Measurements from ENCODE around the gene C5AR1.
A peak's percentile ranks its signal among the peaks of the same experiment; 100 is the strongest.
"Not testable (repeated sequence)": the region's sequence is repeated elsewhere in the genome, so short reads cannot be mapped to it uniquely, and the experiment has no call there.

Gene C5AR1

DNA sequence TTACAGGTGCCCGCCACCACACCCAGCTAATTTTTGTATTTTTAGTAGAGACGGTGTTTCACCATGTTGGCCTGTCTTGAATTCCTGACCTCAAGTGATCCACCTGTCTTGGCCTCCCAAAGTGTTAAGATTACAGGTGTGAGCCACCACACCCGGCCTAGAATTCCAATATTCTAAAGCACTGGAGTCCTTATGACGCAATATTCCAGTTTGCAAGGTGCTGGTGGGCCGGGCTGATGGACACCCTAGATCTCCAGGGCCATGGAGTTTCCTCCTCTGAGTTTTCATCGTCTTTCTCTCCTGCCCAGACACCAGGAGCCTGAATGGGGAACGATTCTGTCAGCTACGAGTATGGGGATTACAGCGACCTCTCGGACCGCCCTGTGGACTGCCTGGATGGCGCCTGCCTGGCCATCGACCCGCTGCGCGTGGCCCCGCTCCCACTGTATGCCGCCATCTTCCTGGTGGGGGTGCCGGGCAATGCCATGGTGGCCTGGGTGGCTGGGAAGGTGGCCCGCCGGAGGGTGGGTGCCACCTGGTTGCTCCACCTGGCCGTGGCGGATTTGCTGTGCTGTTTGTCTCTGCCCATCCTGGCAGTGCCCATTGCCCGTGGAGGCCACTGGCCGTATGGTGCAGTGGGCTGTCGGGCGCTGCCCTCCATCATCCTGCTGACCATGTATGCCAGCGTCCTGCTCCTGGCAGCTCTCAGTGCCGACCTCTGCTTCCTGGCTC lies 31.0 kb downstream of the C5AR1 start:
- no peak overlapping the region for H3K4me3 ChIP-seq (ENCODE audit: low read length)

DNA sequence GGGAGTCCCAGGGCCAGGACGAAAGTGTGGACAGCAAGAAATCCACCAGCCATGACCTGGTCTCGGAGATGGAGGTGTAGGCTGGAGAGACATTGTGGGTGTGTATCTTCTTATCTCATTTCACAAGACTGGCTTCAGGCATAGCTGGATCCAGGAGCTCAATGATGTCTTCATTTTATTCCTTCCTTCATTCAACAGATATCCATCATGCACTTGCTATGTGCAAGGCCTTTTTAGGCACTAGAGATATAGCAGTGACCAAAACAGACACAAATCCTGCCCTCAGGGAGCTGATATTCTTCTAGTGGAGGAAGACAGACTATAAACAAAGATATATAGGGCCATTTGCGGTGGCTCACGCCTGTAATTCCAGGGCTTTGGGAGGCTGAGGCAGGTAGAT lies 32.1 kb downstream of the C5AR1 start:
- H3K27me3 ChIP-seq (ENCODE audit: control insufficient read depth, low read length), result no peaks in the 10 kb centered on the region
- TF ChIP-seq, protein P1, sequence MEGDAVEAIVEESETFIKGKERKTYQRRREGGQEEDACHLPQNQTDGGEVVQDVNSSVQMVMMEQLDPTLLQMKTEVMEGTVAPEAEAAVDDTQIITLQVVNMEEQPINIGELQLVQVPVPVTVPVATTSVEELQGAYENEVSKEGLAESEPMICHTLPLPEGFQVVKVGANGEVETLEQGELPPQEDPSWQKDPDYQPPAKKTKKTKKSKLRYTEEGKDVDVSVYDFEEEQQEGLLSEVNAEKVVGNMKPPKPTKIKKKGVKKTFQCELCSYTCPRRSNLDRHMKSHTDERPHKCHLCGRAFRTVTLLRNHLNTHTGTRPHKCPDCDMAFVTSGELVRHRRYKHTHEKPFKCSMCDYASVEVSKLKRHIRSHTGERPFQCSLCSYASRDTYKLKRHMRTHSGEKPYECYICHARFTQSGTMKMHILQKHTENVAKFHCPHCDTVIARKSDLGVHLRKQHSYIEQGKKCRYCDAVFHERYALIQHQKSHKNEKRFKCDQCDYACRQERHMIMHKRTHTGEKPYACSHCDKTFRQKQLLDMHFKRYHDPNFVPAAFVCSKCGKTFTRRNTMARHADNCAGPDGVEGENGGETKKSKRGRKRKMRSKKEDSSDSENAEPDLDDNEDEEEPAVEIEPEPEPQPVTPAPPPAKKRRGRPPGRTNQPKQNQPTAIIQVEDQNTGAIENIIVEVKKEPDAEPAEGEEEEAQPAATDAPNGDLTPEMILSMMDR (IDR thresholded peaks at IDR 0.05; ENCODE audit: low read depth, low read length, poor library complexity, severe bottlenecking), result no peak
- no peak for TF ChIP-seq EZH2phosphoT487 (IDR thresholded peaks at IDR 0.05; ENCODE audit: borderline replicate concordance, low read length)
- 0 out of 2 replicates have a peak, but pooled peaks cover 3% of the 10 kb centered on the region for H3F3A ChIP-seq (ENCODE audit: control insufficient read depth, insufficient read depth)
- H3K4me3 ChIP-seq (ENCODE audit: low read length), result no peak overlapping the region
- no peaks in the 10 kb centered on the region for H3K9me3 ChIP-seq (ENCODE audit: control insufficient read depth, insufficient read depth, low read length)
- H3K4me1 ChIP-seq (ENCODE audit: control insufficient read depth, low read length), result peaks cover 15% of the 10 kb centered on the region
- H4K20me1 ChIP-seq (ENCODE audit: control insufficient read depth, insufficient read depth, low read depth, low read length), result no peaks in the 10 kb centered on the region
- no peak overlapping the region for H3K4me2 ChIP-seq (ENCODE audit: low read length)
- no peak overlapping the region for H3K27ac ChIP-seq (ENCODE audit: low read depth, low read length)
- H3K36me3 ChIP-seq (ENCODE audit: control insufficient read depth, low read length), result no peaks in the 10 kb centered on the region
- no peaks in the 10 kb centered on the region for H3K9me2 ChIP-seq (replicated peaks; ENCODE audit: control insufficient read depth, low read length)
- H3K79me2 ChIP-seq (ENCODE audit: control insufficient read depth, low read length), result no peaks in the 10 kb centered on the region

More for the DNA sequence above, 31.0 kb downstream of the C5AR1 start:
- Histone ChIP-seq H3K4me1 (ENCODE audit: control insufficient read depth, low read length) (peaks cover 12% of the 10 kb centered on the region), H3K36me3 (ENCODE audit: control insufficient read depth, low read length) (no peaks in the 10 kb centered on the region), H3K79me2 (ENCODE audit: control insufficient read depth, low read length) (no peaks in the 10 kb centered on the region), H4K20me1 (ENCODE audit: control insufficient read depth, insufficient read depth, low read depth, low read length) (no peaks in the 10 kb centered on the region), H3K27me3 (ENCODE audit: control insufficient read depth, low read length) (no peaks in the 10 kb centered on the region), H3F3A (ENCODE audit: control insufficient read depth, insufficient read depth) (0 out of 2 replicates have a peak, but pooled peaks cover 3% of the 10 kb centered on the region), H3K4me2 (ENCODE audit: low read length) (no peak overlapping the region), H3K9me2 (replicated peaks; ENCODE audit: control insufficient read depth, low read length) (no peaks in the 10 kb centered on the region), H3K27ac (ENCODE audit: low read depth, low read length) (no peak overlapping the region), H3K9me3 (ENCODE audit: control insufficient read depth, insufficient read depth, low read length) (no peaks in the 10 kb centered on the region)
- no peak for TF ChIP-seq EZH2phosphoT487 (IDR thresholded peaks at IDR 0.05; ENCODE audit: borderline replicate concordance, low read length)

DNA sequence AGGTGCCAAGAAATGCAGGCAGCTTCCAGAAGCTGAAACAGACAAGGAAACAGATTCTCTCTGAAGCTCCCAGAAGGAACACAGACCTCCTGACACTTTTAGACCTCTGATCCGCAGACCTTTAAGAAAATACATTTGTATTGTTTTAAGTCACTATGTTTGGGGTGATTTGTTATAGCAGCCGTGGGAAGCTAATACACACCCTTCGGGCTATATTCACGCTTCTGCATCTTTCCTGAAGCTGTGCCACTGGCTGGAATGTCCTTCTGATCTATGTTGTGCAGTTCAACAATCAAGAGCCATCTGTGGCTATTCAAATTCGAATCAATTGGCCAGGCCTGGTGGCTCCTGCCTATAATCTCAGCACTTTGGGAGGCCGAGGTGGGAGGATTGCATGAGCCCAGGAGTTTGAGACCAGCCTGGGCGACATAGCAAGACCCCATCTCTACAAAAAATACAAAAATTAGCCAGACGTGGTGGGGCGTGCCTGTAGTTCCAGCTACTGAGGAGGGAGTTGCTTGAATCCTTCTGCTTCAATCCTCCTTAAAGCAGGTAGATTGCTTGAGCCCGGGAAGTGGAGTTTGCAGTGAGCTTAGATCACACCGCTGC lies 33.6 kb downstream of the C5AR1 start:
- Histone ChIP-seq H3K4me2 (ENCODE audit: low read length) (no peak overlapping the region), H3K4me3 (ENCODE audit: low read length) (no peak overlapping the region), H3K36me3 (ENCODE audit: control insufficient read depth, low read length) (no peaks in the 10 kb centered on the region), H3K79me2 (ENCODE audit: control insufficient read depth, low read length) (no peaks in the 10 kb centered on the region), H4K20me1 (ENCODE audit: control insufficient read depth, insufficient read depth, low read depth, low read length) (no peaks in the 10 kb centered on the region), H3K9me3 (ENCODE audit: control insufficient read depth, insufficient read depth, low read length) (no peaks in the 10 kb centered on the region), H3K27me3 (ENCODE audit: control insufficient read depth, low read length) (no peaks in the 10 kb centered on the region), H3K4me1 (ENCODE audit: control insufficient read depth, low read length) (peaks cover 21% of the 10 kb centered on the region), H3F3A (ENCODE audit: control insufficient read depth, insufficient read depth) (0 out of 2 replicates have a peak, but pooled peaks cover 3% of the 10 kb centered on the region), H3K27ac (ENCODE audit: low read depth, low read length) (no peak overlapping the region), H3K9me2 (replicated peaks; ENCODE audit: control insufficient read depth, low read length) (no peaks in the 10 kb centered on the region)
- no peak for TF ChIP-seq EZH2phosphoT487 (IDR thresholded peaks at IDR 0.05; ENCODE audit: borderline replicate concordance, low read length)
- TF ChIP-seq, protein P1 (IDR thresholded peaks at IDR 0.05; ENCODE audit: low read depth, low read length, poor library complexity, severe bottlenecking), result no peak

DNA sequence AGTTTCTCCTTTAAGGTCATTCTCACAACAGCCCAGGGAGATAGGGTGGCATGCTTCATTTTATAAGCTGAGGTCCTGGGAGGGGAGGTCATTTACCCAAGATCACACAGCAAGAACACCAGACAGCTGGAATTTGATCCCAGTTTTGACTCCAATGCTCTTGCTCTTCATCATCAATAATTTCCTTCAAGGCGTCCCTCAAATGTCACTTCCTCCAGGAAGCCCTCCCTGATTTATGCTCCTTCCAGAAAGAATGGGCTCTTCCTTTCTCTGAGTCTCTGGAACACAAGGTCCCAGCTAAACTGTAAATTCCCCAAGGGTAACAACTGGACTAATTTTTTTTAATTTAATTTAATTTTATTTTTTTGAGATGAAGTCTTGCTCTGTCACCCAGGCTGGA lies 34.8 kb downstream of the C5AR1 start:
- Histone ChIP-seq H3K9me3 (ENCODE audit: control insufficient read depth, insufficient read depth, low read length) (no peaks in the 10 kb centered on the region), H3K79me2 (ENCODE audit: control insufficient read depth, low read length) (peaks cover 3% of the 10 kb centered on the region), H3K27ac (ENCODE audit: low read depth, low read length) (no peak overlapping the region), H3K36me3 (ENCODE audit: control insufficient read depth, low read length) (no peaks in the 10 kb centered on the region; the same call in 1 of the 2 replicates), H3K27me3 (ENCODE audit: control insufficient read depth, low read length) (no peaks in the 10 kb centered on the region), H3K4me1 (ENCODE audit: control insufficient read depth, low read length) (peaks cover 27% of the 10 kb centered on the region), H3F3A (ENCODE audit: control insufficient read depth, insufficient read depth) (0 out of 2 replicates have a peak, but pooled peaks cover 3% of the 10 kb centered on the region), H3K9me2 (replicated peaks; ENCODE audit: control insufficient read depth, low read length) (no peaks in the 10 kb centered on the region), H3K4me3 (ENCODE audit: low read length) (no peak overlapping the region), H3K4me2 (ENCODE audit: low read length) (no peak overlapping the region), H4K20me1 (ENCODE audit: control insufficient read depth, insufficient read depth, low read depth, low read length) (no peaks in the 10 kb centered on the region)
- TF ChIP-seq, protein P1 (IDR thresholded peaks at IDR 0.05; ENCODE audit: low read depth, low read length, poor library complexity, severe bottlenecking), result no peak
- no peak for TF ChIP-seq EZH2phosphoT487 (IDR thresholded peaks at IDR 0.05; ENCODE audit: borderline replicate concordance, low read length)

DNA sequence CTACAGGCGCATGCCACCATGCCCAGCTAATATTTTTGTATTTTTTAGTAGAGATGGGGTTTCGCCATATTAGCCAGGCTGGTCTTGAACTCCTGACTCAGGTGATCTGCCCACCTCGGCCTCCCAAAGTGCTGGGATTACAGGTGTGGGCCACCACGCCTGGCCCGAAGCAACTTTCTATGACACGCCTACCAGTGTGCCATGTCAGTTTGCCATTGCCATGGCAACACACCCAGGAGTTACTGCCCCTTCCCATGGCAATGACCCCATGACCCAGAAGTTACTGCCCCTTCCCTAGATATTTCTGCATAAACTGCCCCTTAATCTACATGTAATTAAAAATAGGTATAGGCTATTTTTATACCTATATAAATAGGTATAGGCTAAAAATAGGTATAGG lies 36.4 kb downstream of the C5AR1 start:
- H3K4me1 ChIP-seq (ENCODE audit: control insufficient read depth, low read length), result peaks cover 39% of the 10 kb centered on the region
- peak overlapping the region; percentile 33 for H3K4me2 ChIP-seq (ENCODE audit: low read length)
- not testable (repeated sequence) for H3K9me3 ChIP-seq (ENCODE audit: control insufficient read depth, insufficient read depth, low read length); H3K36me3 ChIP-seq (ENCODE audit: control insufficient read depth, low read length); H3K27me3 ChIP-seq (ENCODE audit: control insufficient read depth, low read length); H4K20me1 ChIP-seq (ENCODE audit: control insufficient read depth, insufficient read depth, low read depth, low read length); H3K9me2 ChIP-seq (replicated peaks; ENCODE audit: control insufficient read depth, low read length); H3F3A ChIP-seq (ENCODE audit: control insufficient read depth, insufficient read depth)
- peak overlapping the region; percentile 36; the same call in 1 of the 2 replicates for H3K27ac ChIP-seq (ENCODE audit: low read depth, low read length)
- peaks cover 19% of the 10 kb centered on the region for H3K79me2 ChIP-seq (ENCODE audit: control insufficient read depth, low read length)
- peak overlapping the region; percentile 9; the same call in 1 of the 2 replicates for H3K4me3 ChIP-seq (ENCODE audit: low read length)

Measured in DOHH2 (cell line).